HG03521 (cell line): ENCODE measurements around the gene VSTM2L.
"Not testable (repeated sequence)": the region's sequence is repeated elsewhere in the genome, so short reads cannot be mapped to it uniquely, and the experiment has no call there.

ENCODE experiments used
- ATAC-seq: cut with Tn5 transposase; IDR thresholded peaks from one replicate; pipeline ENCODE4 v1.9.1; 2021; ENCODE audit warnings: mild to moderate bottlenecking, moderate library complexity; ENCODE audit not compliant: unreplicated experiment

The VSTM2L gene

GRCh38 chr20:37958856-37959520 lies 56.1 kb downstream of the VSTM2L start:
- ATAC-seq = no peak

DNA sequence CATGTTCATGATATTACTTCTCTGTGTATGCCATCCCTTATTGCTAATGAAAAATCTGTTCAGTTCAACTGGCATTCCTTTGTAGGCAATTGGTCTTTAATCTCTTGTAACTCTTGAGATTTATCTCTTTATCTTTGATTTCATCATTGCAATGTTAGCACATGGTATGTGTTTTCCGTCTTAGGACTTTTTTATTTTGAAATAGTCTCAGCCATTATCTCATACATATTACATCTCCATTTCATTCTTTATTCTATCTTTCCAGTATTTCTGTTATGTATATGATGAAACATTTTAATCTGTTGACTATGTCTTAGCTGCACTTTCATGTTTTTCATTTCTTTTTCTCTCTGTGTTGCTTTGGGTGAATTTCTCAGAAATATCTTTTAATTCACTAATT lies 58.1 kb downstream of the VSTM2L start:
- ATAC-seq = no peak

DNA sequence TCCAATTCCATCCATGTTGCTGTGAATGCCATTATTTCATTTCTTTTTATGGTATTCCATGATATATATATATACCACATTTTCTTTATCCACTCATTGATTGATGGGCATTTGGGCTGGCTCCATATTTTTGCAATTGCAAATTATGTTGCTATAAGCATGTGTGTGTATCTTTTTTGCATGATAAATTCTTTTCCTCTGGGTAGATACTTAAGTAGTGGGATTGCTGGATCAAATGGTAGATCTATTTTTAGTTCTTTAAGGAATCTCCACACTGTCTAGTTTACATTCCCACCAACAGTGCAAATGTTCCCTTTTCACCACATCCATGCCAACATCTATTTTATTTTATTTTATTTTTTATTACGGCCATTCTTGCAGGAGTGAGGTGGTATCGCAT lies 60.6 kb downstream of the VSTM2L start:
- not testable (repeated sequence) for ATAC-seq

- ATAC-seq = no peak
Measured at GRCh38 chr20:37968841-37969401, 66.0 kb downstream of the VSTM2L start.

DNA sequence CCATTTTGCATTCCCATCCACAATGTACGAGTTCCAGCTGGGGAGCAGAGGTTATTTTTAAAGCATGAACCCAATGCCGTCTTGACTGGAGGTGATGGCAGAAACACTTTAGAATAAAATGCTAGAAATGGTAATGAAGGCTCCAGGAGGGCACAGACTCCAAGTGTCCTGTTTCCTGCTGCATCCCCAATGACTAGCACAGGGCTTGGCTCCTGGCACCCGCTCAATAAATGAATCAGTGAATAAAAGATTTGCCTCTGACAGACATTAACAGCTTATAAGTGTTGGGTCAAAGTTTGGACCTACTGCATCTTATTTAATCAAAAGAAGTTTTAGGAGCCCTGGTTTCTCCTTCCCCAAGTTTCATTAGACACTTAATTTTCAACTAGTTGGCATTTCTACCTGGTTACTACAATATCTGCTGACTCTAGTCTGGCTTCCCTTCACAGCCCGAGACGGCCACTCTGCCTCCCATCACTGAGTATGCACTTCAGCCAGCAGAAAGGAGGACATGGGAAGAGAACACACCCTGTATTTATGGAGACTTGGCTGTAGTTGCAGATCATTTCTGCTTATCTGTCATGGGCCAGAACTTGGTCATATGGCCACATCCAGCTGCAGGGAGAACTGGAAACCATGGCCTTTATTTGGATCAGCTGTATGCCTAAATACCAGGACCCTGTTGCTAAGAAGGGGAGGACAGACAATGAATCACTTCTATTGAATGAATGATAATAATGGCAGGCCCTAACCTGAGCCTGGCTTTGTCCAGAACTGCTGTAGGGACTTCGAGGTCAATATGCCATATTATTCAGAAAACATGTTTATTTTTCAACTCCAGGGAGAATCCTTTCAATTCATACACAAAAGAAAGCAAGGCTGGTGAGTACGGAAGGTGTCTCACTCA lies 67.3 kb downstream of the VSTM2L start:
- ATAC-seq = no peak

- no peak for ATAC-seq
Measured at GRCh38 chr20:37970856-37971245, 67.9 kb downstream of the VSTM2L start.

DNA sequence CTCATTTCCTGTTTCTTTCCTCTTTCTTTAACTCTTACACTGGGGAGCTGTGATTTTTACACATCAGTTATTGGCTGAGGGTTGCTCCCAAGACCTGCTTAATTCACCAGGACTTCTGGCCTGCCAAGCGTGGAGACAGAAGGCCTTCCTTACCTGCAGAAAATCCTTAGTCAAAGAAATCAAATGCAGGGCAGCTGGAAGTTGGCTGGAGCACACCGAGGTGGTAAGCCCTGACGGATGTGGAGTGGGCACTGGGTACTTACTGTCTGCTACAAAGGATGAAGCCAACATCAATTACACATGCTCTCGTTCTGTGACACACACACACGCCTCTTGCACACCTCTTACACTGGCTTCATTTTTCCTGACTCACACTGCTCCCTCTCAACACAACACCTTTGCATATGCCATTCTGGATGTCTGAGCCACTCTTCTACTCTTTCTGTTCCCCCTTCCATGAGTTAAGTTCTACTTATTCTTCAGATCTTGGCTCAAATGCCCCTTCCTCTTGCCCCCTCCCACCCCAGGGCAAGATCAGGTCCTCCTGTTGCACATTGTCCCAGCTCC lies 68.7 kb downstream of the VSTM2L start:
- no peak for ATAC-seq

GRCh38 chr20:37972256-37973058 lies 69.5 kb downstream of the VSTM2L start:
- ATAC-seq = no peak

DNA sequence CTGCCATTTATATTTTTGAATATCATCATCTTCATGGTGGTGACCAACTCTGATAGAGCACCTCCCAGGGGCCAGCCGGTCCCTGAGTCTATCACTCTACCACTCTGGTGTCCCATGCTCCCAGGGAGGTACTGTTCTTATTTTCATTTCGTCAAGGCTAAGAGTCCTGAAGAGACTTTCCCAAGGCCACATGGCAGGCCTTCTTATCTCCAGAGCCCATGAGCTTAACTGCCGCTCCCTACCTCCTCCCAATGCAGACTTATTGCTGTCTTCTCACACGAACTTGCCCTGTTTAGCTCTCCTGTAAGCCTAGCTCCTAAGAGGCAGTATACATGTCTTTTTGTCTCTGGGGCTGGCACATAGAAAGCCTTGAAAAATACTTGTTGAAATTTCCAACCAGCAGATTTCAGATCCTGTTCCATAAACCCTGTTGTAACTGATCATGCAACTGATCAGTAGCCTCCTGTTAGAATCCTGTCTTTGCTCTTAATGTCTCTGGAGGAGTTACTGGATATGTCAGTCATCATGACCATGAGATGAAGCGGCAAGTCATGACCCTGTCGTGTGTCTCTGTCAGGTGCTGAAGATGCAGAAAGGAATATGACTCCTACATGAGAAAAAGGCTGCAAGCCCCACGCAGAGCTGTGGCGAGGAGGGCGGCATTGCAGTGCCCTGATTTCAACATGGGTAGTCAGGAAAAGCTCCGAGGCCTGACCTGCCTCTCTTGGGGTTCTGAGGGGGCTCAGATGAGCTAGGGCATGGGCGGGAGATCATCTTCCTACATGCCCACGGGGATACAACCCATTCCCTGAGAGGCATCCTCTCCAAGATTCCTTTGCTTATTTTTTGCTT lies 70.4 kb downstream of the VSTM2L start:
- ATAC-seq = no peak

DNA sequence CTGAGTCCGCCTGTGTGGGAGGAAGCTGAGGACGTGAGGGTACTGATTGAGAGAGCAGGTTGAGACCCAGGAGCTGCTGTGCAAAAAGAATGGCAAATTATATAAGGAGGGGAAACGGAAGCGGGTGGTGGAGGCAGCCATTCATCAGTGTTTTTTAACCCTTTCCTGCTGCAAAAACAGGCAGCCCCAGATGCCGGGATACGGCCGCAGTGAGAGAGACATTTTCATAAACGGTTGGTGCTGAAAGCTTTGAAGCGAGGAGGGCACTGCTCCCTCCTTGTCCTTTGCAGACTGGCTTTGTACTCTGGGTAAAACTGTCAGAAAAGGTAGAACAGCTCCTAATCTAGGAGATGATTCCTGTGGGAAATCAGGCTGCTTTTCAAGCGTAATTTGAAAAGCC lies 74.0 kb downstream of the VSTM2L start:
- no peak for ATAC-seq

DNA sequence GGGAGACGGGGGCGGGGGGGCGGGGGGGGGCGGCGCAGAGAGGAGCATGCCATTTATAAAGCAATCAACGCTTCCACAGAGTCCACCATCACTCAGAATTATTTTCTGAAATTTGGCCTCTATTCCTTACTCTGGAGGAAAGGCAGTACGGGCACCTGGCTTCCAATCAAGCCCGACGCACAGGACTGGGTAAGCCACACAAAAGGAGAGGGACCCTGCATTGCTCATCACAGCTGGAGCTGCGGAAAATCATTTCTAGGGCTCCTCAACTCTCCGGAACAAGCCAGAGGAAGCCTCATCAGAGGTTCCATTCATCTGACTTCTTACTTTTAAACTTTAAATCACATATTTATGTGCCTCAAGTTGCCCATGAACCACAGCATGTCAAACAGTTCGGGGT lies 74.4 kb downstream of the VSTM2L start:
- ATAC-seq = no peak

- no peak for ATAC-seq
Measured at GRCh38 chr20:37977786-37978185, 74.9 kb downstream of the VSTM2L start.

DNA sequence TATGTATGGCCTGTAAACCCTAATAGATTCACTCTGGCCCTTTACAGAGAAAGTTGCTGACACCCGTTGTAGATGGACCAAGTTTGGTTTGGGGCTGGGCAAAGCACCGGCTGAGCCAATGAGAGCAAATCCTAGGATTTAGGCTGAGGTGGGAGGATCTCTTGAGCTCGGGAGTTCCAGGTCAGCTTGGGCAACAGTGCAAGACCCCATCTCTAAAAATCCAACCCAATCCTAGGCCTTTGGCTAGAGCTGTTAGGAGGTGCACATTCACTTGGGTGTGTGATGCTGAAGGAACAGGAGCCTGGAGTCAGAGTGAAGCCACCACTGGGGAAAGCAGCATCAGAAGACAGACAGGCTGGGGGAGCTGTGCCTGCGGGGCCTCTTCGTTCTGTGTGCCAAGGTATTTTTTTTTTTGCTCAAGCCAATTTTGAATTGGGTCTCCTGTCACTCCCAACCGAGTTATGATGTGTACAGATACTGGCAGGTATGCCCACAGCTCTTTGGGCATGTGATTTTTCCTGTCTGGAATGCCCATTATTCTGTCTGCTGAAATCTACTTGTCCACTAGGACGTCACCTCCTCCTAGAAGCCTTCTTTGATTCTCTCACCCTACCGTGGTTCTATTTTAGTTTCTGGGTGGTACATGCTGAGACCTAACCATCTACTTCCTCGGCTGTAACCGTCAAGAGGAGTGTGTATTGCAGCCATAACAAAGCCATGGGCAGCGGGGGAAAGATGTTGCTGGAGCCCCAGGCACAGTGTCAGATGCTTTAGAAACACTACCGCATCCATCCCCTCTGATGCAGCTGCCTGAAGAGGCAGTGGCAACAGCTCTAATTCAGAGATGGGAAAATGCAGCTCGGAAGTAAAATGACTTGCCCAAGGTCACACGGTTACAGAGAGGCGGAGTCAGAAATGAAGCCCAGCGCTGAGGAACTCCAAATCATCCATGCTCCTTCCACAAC lies 76.4 kb downstream of the VSTM2L start:
- no peak for ATAC-seq

DNA sequence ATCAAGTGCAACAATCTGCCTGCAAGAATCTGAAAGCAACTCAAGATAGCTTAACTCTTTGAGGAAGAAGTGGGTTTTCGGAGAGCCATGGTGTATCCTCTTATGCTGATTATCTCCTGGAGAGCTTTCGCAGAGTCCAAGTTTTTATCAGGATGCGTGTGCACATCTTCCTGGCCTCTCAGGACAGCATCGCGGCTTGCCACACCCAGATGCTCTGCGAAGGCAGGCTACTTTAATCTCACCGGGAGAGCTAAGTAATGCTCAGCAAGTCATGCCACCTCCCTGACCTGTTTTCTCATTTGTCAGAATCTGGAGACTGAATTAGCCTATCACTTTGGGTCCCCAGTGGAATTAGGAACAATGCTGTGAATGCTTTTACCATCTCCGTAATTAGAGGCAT lies 77.5 kb downstream of the VSTM2L start:
- no peak for ATAC-seq

- ATAC-seq = no peak
Measured at GRCh38 chr20:37980876-37981275, 77.9 kb downstream of the VSTM2L start.

DNA sequence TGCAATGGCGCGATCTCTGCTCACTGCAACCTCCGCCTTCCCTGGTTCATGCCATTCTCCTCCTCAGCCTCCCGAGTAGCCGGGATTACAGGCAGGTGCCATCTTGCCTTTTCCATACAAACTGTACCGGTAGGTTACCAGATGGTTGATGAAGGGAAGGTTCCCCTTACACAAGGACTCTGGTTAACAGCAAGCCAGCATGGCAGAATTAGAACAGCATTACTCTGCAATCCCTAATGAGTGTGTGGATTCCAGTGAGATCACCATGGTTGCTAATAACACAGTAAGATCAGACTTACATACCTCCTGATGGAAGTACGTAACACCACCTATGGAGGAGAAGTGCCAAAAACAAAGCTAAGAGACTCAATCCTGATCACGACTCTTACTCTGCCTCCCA lies 78.6 kb downstream of the VSTM2L start:
- no peak for ATAC-seq

DNA sequence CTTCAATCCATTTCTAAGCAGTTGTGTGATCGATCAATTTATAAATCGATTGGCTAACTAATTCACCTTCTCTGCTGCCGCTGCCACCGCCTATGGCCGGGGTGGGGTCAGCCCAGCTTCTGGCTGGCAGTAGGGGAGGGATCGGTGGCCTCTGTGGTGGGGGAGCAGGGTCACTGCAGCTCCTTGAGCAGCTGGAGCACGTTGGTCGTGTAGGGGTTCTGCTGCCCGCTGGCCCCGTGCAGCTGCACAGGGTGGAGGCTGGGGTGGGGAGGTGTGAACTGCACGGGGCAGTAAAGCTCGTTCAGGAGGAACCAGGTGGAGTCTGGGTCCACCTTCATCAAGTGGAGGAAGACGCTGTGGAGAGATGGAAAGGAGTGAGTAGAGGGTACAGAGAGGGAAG lies 80.4 kb downstream of the VSTM2L start:
- no peak for ATAC-seq

GRCh38 chr20:37984018-37984785 lies 81.3 kb downstream of the VSTM2L start:
- no peak for ATAC-seq
